Lung microvascular endothelial cell (primary cell): ENCODE measurements around the gene ALOX15. TPM values are rescaled to one million over a fixed set of nuclear protein-coding genes. Genes with fewer than 3 reads are reported as not detected.
"Not testable (repeated sequence)": the region's sequence is repeated elsewhere in the genome, so short reads cannot be mapped to it uniquely, and the experiment has no call there.

ENCODE experiments used
- DNase-seq, 2 donors: peaks; one replicate each; pipeline versions ENCODE4 v3.0.0 to v3.0.0-alpha.2; 2010; ENCODE audit warnings: low read depth in 2 of 2
- total RNA-seq: library from RNA; depleted of rRNA; stranded (reverse); fragments of >200 nt; gene quantifications from 2 replicates; pipeline ENCODE4 v1.2.1, GENCODE V29; 2014

ALOX15 gene
- total RNA-seq, 1 donor from 2014 or later: not detected

- DNase-seq: not testable (repeated sequence)
Observed at GRCh38 chr17:4655933-4656332, 14.5 kb upstream of the ALOX15 start.

DNA sequence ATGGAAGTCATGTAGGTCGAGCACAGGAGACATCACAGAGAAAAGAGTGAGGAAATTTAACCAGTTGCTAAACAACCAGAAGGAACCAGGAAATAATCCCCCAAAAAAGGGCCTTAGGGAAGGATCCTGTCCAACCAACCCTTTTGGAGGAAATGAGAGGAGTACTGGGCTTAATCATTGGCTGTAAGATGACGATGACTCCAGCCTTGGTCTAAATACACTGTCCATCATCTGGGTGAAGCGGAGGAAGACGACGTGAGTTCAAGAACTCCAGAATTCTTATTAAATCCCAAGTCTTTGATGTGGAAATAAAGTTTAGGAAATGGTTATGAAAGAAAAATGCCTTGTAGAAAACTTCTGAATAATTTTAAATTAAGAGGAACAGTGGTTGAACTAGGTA lies 11.5 kb upstream of the ALOX15 start:
- DNase-seq: no peak

- peak in 1 of 2 donors; percentile 86 for DNase-seq
Observed at GRCh38 chr17:4648741-4649140, 7.3 kb upstream of the ALOX15 start.

- DNase-seq: no peak
Observed at GRCh38 chr17:4645642-4646041, 4.2 kb upstream of the ALOX15 start.

DNA sequence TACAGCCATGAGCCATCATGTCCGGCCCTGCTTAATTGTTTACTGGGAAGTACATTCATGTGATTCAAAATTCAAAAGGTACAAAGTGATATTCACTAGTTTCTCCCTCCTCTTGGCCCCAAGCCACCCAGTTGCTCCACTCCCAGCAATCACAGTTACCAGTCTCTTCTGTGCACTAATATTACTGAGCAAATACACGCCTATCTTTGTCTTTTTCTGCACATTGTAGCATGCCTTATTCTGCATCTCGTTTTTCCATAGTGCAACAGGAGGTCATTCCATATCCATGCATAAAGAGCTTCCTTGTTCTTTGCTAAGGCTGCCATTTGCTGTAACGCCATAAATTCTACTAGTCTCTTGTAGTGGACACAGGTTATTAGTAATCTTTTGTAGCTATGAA lies 2.2 kb upstream of the ALOX15 start:
- peak in 1 of 2 donors; percentile 20 for DNase-seq

GRCh38 chr17:4642286-4642685 lies 808 bp upstream of the ALOX15 start:
- DNase-seq: no peak

DNA sequence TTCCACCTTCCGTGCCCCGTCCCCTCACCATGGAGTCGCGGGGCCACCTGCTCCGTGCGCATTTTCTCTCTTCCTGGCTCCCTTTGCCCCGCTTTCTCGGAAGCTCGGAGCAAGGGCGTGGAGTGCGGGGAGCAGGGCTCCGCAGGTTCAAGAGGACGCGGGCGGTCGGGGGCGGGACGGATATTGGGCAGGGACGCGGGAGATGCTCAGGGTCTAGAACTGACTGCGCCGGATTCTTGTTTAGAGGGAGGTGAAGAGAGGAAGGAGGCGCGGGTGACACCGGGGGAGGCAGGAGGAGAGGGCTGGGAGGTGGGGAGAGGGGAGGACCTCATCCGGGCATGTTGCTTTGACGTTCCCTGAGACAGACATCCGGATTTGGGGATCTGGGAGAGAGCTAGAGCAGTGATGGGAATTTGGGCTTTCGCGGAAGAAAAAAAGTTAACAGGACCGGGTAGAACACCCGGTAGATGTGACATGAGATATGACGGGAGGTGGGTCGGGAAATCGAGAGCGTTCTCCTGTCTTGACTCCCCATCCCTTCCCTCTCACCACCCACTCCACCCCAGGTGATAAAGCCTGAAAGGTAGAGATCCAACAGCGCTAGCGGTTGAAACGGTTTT lies 799 bp downstream of the ALOX15 start:
- not testable (repeated sequence) for DNase-seq

GRCh38 chr17:4639301-4640059 lies 2.0 kb downstream of the ALOX15 start:
- peak in 1 of 2 donors; percentile 31 for DNase-seq

- DNase-seq: not testable (repeated sequence)
Observed at GRCh38 chr17:4638766-4639165, 2.7 kb downstream of the ALOX15 start.

GRCh38 chr17:4636474-4637100 lies 4.9 kb downstream of the ALOX15 start:
- no peak for DNase-seq

- DNase-seq: no peak
Observed at GRCh38 chr17:4635823-4636375, 5.6 kb downstream of the ALOX15 start.

DNA sequence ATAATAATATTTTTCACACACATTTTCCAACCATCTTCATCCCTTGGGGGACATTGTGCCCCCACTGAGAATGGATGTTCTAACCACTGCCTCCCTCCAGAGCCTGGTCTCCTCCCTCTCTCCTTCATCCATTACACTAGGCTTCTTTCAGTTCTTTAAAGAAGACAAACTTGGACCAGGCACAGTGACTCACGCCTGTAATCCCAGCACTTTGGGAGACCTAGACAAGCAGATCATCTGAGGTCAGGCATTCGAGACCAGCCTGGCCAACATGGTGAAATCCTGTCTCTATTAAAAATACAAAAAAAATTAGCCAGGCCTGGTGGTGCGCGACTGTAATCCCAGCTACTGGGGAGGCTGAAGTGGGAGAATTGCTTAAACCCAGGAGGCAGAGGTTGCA lies 6.5 kb downstream of the ALOX15 start:
- no peak for DNase-seq

GRCh38 chr17:4633643-4634042 lies 7.8 kb downstream of the ALOX15 start:
- DNase-seq: no peak

DNA sequence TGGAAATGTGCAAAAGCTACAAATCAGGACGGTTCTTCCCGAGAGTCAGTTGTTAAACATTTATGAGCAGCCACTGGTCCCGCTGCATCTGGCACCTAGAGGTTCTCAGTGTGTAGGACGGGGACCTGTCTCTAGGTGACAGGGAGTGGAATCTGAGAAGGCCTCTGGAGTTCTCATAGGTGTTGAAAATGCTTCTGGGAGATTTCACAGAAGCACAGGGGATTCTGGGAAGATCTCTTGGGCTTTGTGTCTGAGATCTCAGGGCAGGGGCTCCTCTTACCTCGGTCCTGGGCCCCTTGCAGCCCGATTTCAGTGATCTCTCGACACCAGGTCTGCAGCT lies 8.9 kb downstream of the ALOX15 start:
- no peak for DNase-seq

GRCh38 chr17:4631836-4632580 lies 9.5 kb downstream of the ALOX15 start:
- DNase-seq: no peak

GRCh38 chr17:4631431-4631830 lies 10.0 kb downstream of the ALOX15 start:
- DNase-seq: no peak

DNA sequence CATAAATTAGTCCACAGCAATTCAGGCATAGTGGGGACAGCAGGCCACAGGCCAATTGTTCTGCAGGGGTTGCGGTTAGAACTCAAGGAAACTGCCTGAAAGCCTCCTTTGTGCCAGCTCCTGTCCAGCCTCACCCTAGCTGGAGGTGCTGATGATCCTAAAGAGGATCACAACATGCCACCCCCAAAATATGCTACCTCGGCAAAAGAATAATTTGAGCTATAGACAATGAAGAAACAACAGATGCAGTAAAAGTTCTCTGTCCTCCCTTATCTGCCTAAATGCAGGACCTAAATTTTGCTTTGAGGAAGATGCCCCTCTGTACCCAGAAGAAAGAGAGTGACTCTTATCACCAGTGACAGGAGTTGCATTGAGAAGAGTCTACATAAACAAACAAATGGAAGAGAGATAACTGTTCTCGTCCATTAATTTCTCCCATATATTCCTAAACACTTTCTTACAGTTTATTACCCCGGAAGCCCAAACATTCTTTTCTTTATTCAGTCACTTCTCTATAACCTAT lies 14.7 kb downstream of the ALOX15 start:
- no peak for DNase-seq

- DNase-seq: peak; percentile 28 to 37
Observed at GRCh38 chr17:4625181-4625617, 16.3 kb downstream of the ALOX15 start.

GRCh38 chr17:4624451-4624911 lies 17.0 kb downstream of the ALOX15 start:
- not testable (repeated sequence) for DNase-seq

- no peak for DNase-seq
Observed at GRCh38 chr17:4623249-4623648, 18.2 kb downstream of the ALOX15 start.

GRCh38 chr17:4622375-4622774 lies 19.1 kb downstream of the ALOX15 start:
- no peak for DNase-seq
